HCT116 (cell line): ENCODE measurements around the gene GPC5. TPM values are rescaled to one million over a fixed set of nuclear protein-coding genes. Genes with fewer than 3 reads are reported as not detected.

Experiments
- ATAC-seq: fragments of 200-7000 bp; cut with Tn5 transposase; 2 replicates; pipeline ENCODE4 v1.9.1; 2020; ENCODE audit warnings: mild to moderate bottlenecking, moderate library complexity
- BruUV-seq: library from RNA; stranded (reverse); fragments of 400-500 nt; replicated peaks from 2 replicates; lab custom pipeline; 2021; lab: Mats Ljungman, UMichigan
- CTCF ChIA-PET: fragments of 300-600 bp; sonication (Branson Sonifier 250); formaldehyde crosslinking; loops from one replicate; lab custom pipeline; 2021; ENCODE audit warnings: antibody characterized with exemption; lab: Charles Lee
- POLR2A ChIA-PET: fragments of 300-600, 350-600 bp; sonication (Branson Sonifier 250); formaldehyde crosslinking; loops from one replicate; lab custom pipeline; 2021; ENCODE audit warnings: antibody characterized with exemption; lab: Charles Lee
- RAD21 ChIA-PET, 2 experiments: fragments of 300-600 bp; sonication (Branson Sonifier 250); formaldehyde crosslinking; loops; one replicate each; lab custom pipeline; 2023; ENCODE audit warnings: low total read pairs in 2 of 2; ENCODE audit not compliant: uncharacterized antibody in 2 of 2, unreplicated experiment in 2 of 2, low non-redundant PET in 1 of 2; lab: Charles Lee
- DNase-seq: peaks from one replicate; pipeline ENCODE4 v3.0.0-alpha.2; 2010; ENCODE audit warnings: low read depth, low spot score
- H2AFZ ChIP-seq: fragments of 200-600 bp; shearing (Covaris generic), sonication (generic); 2 replicates; pipeline ENCODE4 v1.6.1; 2017; ENCODE audit warnings: low read depth, mixed run types, mixed read lengths, antibody characterized with exemption, low read length; ENCODE audit not compliant: poor library complexity, severe bottlenecking
- H3K27ac ChIP-seq: 2 replicates; pipeline ENCODE4 v1.5.1; 2012; ENCODE audit warnings: low read depth, low read length
- H3K27me3 ChIP-seq: fragments of 200-600 bp; sonication (generic); 2 replicates; pipeline ENCODE4 v1.6.1; 2016; ENCODE audit warnings: mixed run types, low read length, mixed read lengths; ENCODE audit not compliant: insufficient read depth
- H3K36me3 ChIP-seq, 2 experiments: fragments of 200-500 bp in 1 of 2; fragments of 200-600 bp in 1 of 2; sonication (Bioruptor generic) in 1 of 2; sonication (generic) in 1 of 2; 2 replicates each; pipeline versions ENCODE4 v1.5.1 to v1.6.1; 2014 to 2016; ENCODE audit warnings: low read length in 2 of 2, inconsistent platforms in 1 of 2, mixed read lengths in 1 of 2, mixed run types in 1 of 2; ENCODE audit not compliant: insufficient read depth in 2 of 2, control insufficient read depth in 1 of 2
- H3K4me1 ChIP-seq, 2 experiments: fragments of 200-600 bp in 1 of 2; sonication (generic) in 1 of 2; 2 replicates each; pipeline versions ENCODE4 v1.5.1 to v1.6.1; 2012 to 2017; ENCODE audit warnings: low read length in 2 of 2, inconsistent platforms in 1 of 2, mild to moderate bottlenecking in 1 of 2, mixed read lengths in 1 of 2, mixed run types in 1 of 2, moderate library complexity in 1 of 2; ENCODE audit not compliant: insufficient read depth in 2 of 2, control insufficient read depth in 1 of 2
- H3K4me2 ChIP-seq: fragments of 200-600 bp; sonication (generic); 2 replicates; pipeline ENCODE4 v1.6.1; 2017; ENCODE audit warnings: mixed run types, low read length, mixed read lengths
- H3K4me3 ChIP-seq, 2 experiments: fragments of 200-600 bp in 1 of 2; sonication (generic) in 1 of 2; replicated peaks in 1 of 2; 2 replicates each; pipeline ENCODE4 v1.5.1; 2011 to 2016; ENCODE audit warnings: low read length in 2 of 2, control low read depth in 1 of 2, low read depth in 1 of 2, mild to moderate bottlenecking in 1 of 2, mixed read lengths in 1 of 2, mixed run types in 1 of 2
- H3K79me2 ChIP-seq: fragments of 200-600 bp; sonication (generic); 2 replicates; pipeline ENCODE4 v1.6.1; 2017; ENCODE audit warnings: mild to moderate bottlenecking, mixed run types, low read length, moderate library complexity, mixed read lengths; ENCODE audit not compliant: insufficient read depth
- H3K9ac ChIP-seq: fragments of 200-600 bp; sonication (generic); 2 replicates; pipeline ENCODE4 v1.6.1; 2016; ENCODE audit warnings: low read length, mixed read lengths
- H3K9me2 ChIP-seq: fragments of 200-600 bp; sonication (generic), shearing (Covaris generic); 2 replicates; pipeline ENCODE4 v1.6.1; 2017; ENCODE audit warnings: mixed run types, mild to moderate bottlenecking, moderate library complexity; ENCODE audit not compliant: insufficient read depth
- H3K9me3 ChIP-seq, 2 experiments: fragments of 200-500 bp in 1 of 2; fragments of 200-600 bp in 1 of 2; sonication (Bioruptor generic) in 1 of 2; sonication (generic) in 1 of 2; 2 replicates each; pipeline ENCODE4 v1.6.1; 2014 to 2017; ENCODE audit warnings: low read length in 2 of 2, mixed read lengths in 2 of 2, inconsistent platforms in 1 of 2, low read depth in 1 of 2, mild to moderate bottlenecking in 1 of 2, mixed run types in 1 of 2, moderate library complexity in 1 of 2; ENCODE audit not compliant: control insufficient read depth in 1 of 2, insufficient read depth in 1 of 2
- H4K20me1 ChIP-seq: fragments of 200-600 bp; sonication (generic), shearing (Covaris generic); 2 replicates; pipeline ENCODE4 v1.6.1; 2017; ENCODE audit warnings: mixed run types, mild to moderate bottlenecking, moderate library complexity; ENCODE audit not compliant: insufficient read depth
- ATF3 ChIP-seq: IDR thresholded peaks from 2 replicates; pipeline ENCODE4 v1.6.1; 2012
- CTCF ChIP-seq, 3 experiments: fragments of 200-600 bp in 1 of 3; sonication (generic) in 1 of 3; IDR thresholded peaks in 2 of 3; conservative IDR thresholded peaks in 1 of 3; 2 replicates each; pipeline ENCODE4 v1.5.1; 2012 to 2017; ENCODE audit warnings: low read depth in 2 of 3, low read length in 2 of 3, antibody characterized with exemption in 1 of 3, borderline replicate concordance in 1 of 3, control low read depth in 1 of 3, mild to moderate bottlenecking in 1 of 3, mixed read lengths in 1 of 3, mixed run types in 1 of 3, moderate library complexity in 1 of 3; ENCODE audit not compliant: insufficient read depth in 1 of 3
- EGR1 ChIP-seq: IDR thresholded peaks from 2 replicates; pipeline ENCODE4 v1.6.1; 2012; ENCODE audit warnings: low read depth
- ELF1 ChIP-seq: IDR thresholded peaks from 2 replicates; pipeline ENCODE4 v1.6.1; 2012; ENCODE audit warnings: low read depth, borderline replicate concordance
- EZH2 ChIP-seq: fragments of 200-600 bp; sonication (generic); IDR thresholded peaks from 2 replicates; pipeline ENCODE4 v1.6.1; 2017; ENCODE audit warnings: antibody characterized with exemption, mixed run types
- EZH2phosphoT487 ChIP-seq: fragments of 200-600 bp; IDR thresholded peaks from 2 replicates; pipeline ENCODE4 v1.6.1; 2018; ENCODE audit warnings: antibody characterized with exemption, borderline replicate concordance
- MAX ChIP-seq: IDR thresholded peaks from 2 replicates; pipeline ENCODE4 v1.6.1; 2012
- POLR2A ChIP-seq: IDR thresholded peaks from 2 replicates; pipeline ENCODE4 v1.7.0; 2011; ENCODE audit warnings: borderline replicate concordance; ENCODE audit not compliant: insufficient read depth, insufficient read length; ENCODE audit errors: extremely low read depth
- POLR2AphosphoS5 ChIP-seq: IDR thresholded peaks from 2 replicates; pipeline ENCODE4 v1.6.1; 2011; ENCODE audit warnings: mild to moderate bottlenecking, low read depth, low read length, moderate library complexity
- RAD21 ChIP-seq: IDR thresholded peaks from 2 replicates; pipeline ENCODE4 v1.6.1; 2012; ENCODE audit warnings: low read depth, mild to moderate bottlenecking
- REST ChIP-seq: IDR thresholded peaks from 2 replicates; pipeline ENCODE4 v1.6.1; 2012; ENCODE audit warnings: low read depth
- SIN3A ChIP-seq: IDR thresholded peaks from 2 replicates; pipeline ENCODE4 v1.6.1; 2012; ENCODE audit warnings: low read depth
- SRF ChIP-seq: IDR thresholded peaks from 2 replicates; pipeline ENCODE4 v1.6.1; 2012; ENCODE audit warnings: low read depth
- TCF7L2 ChIP-seq: IDR thresholded peaks from 2 replicates; pipeline ENCODE4 v1.7.0; 2011; ENCODE audit warnings: borderline replicate concordance, inconsistent platforms; ENCODE audit not compliant: insufficient read depth, insufficient read length; ENCODE audit errors: extremely low read depth
- YY1 ChIP-seq: IDR thresholded peaks from 2 replicates; pipeline ENCODE4 v1.6.1; 2011; ENCODE audit warnings: low read length, low read depth, moderate library complexity, mild to moderate bottlenecking; ENCODE audit not compliant: insufficient replicate concordance; ENCODE audit errors: extremely low read depth
- ZNF274 ChIP-seq: fragments of 200-500 bp; sonication (Bioruptor generic); IDR thresholded peaks from 2 replicates; pipeline ENCODE4 v1.6.1; 2014; ENCODE audit warnings: mild to moderate bottlenecking, low read depth, low read length, inconsistent platforms
- intact Hi-C: fragments of 100-400 bp; cut with micrococcal nuclease; formaldehyde crosslinking; loops from 2 replicates; pipeline ENCODE4 v1.10.0; 2022
- total RNA-seq: library from RNA; stranded (reverse); gene quantifications from one replicate; pipeline ENCODE4 v1.2.1, GENCODE V29; 2021; ENCODE audit not compliant: unreplicated experiment

The GPC5 gene
- total RNA-seq, 1 experiment from 2014 or later = not detected

GRCh38 chr13:92103689-92104153 is 705.3 kb downstream of the GPC5 start (continued):
- no peak for TF ChIP-seq REST
- TF ChIP-seq CTCF (IDR thresholded peaks at IDR 0.05 in 2 of 3, conservative IDR thresholded peaks at IDR 0.05 in 1 of 3; ENCODE audit: borderline replicate concordance in 1 of 3, insufficient read depth in 1 of 3, low read depth in 2 of 3, low read length in 2 of 3) = no peak
- TF ChIP-seq EGR1 = no peak
- no peak for TF ChIP-seq MAX
- TF ChIP-seq EZH2phosphoT487 = no peak

GRCh38 chr13:92122186-92122853 is 723.9 kb downstream of the GPC5 start:
- no TSS peak for BruUV-seq
- Histone ChIP-seq H3K9me3 (peaks cover 5 to 7% of the 10 kb centered on the region in 2 experiments; a peak in 2 of 4 replicates), H3K4me1 (no peaks in the 10 kb centered on the region), H3K9me2 (no peaks in the 10 kb centered on the region), H2AFZ (no peak overlapping the region), H3K27me3 (no peaks in the 10 kb centered on the region), H3K4me2 (no peak overlapping the region), H3K36me3 (no peaks in the 10 kb centered on the region), H3K79me2 (no peaks in the 10 kb centered on the region), H3K9ac (no peak overlapping the region), H4K20me1 (no peaks in the 10 kb centered on the region), H3K4me3 (no peak overlapping the region), H3K27ac (no peak overlapping the region)
- CTCF ChIA-PET = no interaction called here
- ATAC-seq (no peak), DNase-seq (no peak)
- POLR2A ChIA-PET = no interaction called here
- RAD21 ChIA-PET = no interaction called here
- intact Hi-C loops = no loop called here
- TF ChIP-seq SRF (no peak), YY1 (no peak), RAD21 (no peak), ZNF274 (no peak), POLR2A (no peak), EZH2 (no peak), CTCF (IDR thresholded peaks at IDR 0.05 in 2 of 3, conservative IDR thresholded peaks at IDR 0.05 in 1 of 3; ENCODE audit: borderline replicate concordance in 1 of 3, insufficient read depth in 1 of 3, low read depth in 2 of 3, low read length in 2 of 3) (no peak), TCF7L2 (no peak), SIN3A (no peak), POLR2AphosphoS5 (no peak), ATF3 (no peak), EZH2phosphoT487 (no peak), ELF1 (no peak)
